ENCODE measurements around the gene AGK. TPM values are rescaled to one million over a fixed set of nuclear protein-coding genes. Genes with fewer than 3 reads are reported as not detected.
A peak's percentile ranks its signal among the peaks of the same experiment; 100 is the strongest.

The AGK gene
- total RNA-seq, 1 experiment from 2014 or later: 32.6 TPM

DNA sequence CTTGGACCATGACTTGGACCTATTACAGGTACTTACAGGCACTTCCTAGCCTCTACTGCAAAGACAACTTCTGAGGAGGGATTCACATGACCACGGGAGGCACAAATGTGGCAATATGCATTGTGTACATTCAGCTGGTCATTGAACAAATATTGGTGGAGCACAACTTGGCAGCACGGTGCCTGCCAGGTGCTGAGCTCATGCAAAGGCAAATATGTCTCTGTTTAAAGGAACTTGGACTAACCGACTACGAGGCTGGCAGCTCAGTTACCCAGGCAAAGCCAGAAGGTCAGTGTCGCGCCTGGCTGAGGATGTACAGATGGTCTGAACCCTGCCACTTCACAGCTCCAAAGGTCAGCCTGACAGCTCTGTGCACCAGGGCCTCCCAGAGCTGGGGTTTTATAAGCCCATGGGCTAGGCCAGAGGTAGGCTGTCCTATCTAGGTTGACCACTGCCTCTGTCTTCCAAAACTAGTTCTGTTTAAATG, 144.6 kb downstream of the AGK start:
- ChIA-PET CTCF (no interaction called here), POLR2A (no interaction called here)
- in situ Hi-C loops (cut with HindIII; ENCODE audit: low pct_unique_long_range_greater_than_20kb, low sequenced_read_pairs): no loop called here
- H3K4me3 ChIP-seq (ENCODE audit: low read depth in 2 of 2, low read length in 2 of 2): no peak overlapping the region
- BruUV-seq (replicated peaks): no TSS peak
- H3K36me3 ChIP-seq (ENCODE audit: control insufficient read depth, insufficient read depth, low read length): no peaks in the 10 kb centered on the region
- peak; percentile 57 for ATAC-seq
- H3K9me3 ChIP-seq (ENCODE audit: control insufficient read depth, insufficient read depth, low read depth, low read length): no peaks in the 10 kb centered on the region
- H3K27me3 ChIP-seq (ENCODE audit: control insufficient read depth, insufficient read depth, low read length): no peaks in the 10 kb centered on the region
- H3K4me1 ChIP-seq (ENCODE audit: control insufficient read depth, insufficient read depth, low read length): peaks cover 9% of the 10 kb centered on the region; the same call in 1 of the 2 replicates
- H3K27ac ChIP-seq (ENCODE audit: low read length): no peak overlapping the region
- peak; percentile 79 for DNase-seq (ENCODE audit: low read depth, low spot score)
- intact Hi-C loops (cut with micrococcal nuclease; ENCODE audit: unreplicated experiment): no loop called here
- TF ChIP-seq, protein P1, sequence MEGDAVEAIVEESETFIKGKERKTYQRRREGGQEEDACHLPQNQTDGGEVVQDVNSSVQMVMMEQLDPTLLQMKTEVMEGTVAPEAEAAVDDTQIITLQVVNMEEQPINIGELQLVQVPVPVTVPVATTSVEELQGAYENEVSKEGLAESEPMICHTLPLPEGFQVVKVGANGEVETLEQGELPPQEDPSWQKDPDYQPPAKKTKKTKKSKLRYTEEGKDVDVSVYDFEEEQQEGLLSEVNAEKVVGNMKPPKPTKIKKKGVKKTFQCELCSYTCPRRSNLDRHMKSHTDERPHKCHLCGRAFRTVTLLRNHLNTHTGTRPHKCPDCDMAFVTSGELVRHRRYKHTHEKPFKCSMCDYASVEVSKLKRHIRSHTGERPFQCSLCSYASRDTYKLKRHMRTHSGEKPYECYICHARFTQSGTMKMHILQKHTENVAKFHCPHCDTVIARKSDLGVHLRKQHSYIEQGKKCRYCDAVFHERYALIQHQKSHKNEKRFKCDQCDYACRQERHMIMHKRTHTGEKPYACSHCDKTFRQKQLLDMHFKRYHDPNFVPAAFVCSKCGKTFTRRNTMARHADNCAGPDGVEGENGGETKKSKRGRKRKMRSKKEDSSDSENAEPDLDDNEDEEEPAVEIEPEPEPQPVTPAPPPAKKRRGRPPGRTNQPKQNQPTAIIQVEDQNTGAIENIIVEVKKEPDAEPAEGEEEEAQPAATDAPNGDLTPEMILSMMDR (IDR thresholded peaks at IDR 0.05): no peak
- TF ChIP-seq TCF7L2 (IDR thresholded peaks at IDR 0.05; ENCODE audit: low read depth, low read length) (no peak), POLR2AphosphoS5 (IDR thresholded peaks at IDR 0.05; ENCODE audit: low read depth, low read length) (no peak), SIN3A (IDR thresholded peaks at IDR 0.05; ENCODE audit: borderline replicate concordance, insufficient read depth, low read depth, low read length) (no peak)
- TF ChIP-seq, protein P2, sequence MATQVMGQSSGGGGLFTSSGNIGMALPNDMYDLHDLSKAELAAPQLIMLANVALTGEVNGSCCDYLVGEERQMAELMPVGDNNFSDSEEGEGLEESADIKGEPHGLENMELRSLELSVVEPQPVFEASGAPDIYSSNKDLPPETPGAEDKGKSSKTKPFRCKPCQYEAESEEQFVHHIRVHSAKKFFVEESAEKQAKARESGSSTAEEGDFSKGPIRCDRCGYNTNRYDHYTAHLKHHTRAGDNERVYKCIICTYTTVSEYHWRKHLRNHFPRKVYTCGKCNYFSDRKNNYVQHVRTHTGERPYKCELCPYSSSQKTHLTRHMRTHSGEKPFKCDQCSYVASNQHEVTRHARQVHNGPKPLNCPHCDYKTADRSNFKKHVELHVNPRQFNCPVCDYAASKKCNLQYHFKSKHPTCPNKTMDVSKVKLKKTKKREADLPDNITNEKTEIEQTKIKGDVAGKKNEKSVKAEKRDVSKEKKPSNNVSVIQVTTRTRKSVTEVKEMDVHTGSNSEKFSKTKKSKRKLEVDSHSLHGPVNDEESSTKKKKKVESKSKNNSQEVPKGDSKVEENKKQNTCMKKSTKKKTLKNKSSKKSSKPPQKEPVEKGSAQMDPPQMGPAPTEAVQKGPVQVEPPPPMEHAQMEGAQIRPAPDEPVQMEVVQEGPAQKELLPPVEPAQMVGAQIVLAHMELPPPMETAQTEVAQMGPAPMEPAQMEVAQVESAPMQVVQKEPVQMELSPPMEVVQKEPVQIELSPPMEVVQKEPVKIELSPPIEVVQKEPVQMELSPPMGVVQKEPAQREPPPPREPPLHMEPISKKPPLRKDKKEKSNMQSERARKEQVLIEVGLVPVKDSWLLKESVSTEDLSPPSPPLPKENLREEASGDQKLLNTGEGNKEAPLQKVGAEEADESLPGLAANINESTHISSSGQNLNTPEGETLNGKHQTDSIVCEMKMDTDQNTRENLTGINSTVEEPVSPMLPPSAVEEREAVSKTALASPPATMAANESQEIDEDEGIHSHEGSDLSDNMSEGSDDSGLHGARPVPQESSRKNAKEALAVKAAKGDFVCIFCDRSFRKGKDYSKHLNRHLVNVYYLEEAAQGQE (IDR thresholded peaks at IDR 0.05; ENCODE audit: insufficient read depth in 1 of 2, low read depth in 2 of 2, low read length in 1 of 2): no peak

DNA sequence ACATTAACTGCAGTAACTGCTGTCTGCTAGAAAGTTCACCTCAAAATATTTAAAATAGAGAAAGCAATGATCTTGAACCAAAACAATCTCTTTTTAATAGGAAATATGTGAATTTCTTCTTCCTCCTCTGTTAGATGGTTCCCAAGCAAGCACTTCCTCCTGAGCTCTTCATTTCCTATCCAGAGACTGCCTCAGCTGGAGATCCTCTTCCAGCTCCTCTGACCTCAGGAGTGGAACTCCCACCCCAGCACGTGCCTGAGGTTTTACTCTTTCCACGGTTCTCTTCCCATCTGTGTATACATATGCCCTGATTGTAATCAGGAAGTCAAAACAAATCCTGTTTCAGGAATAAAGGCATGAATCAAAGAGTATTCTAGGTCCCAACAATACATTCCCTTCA, 145.1 kb downstream of the AGK start:
- in situ Hi-C loops (cut with HindIII; ENCODE audit: low pct_unique_long_range_greater_than_20kb, low sequenced_read_pairs) (no loop called here), intact Hi-C loops (cut with micrococcal nuclease; ENCODE audit: unreplicated experiment) (no loop called here)
- TF ChIP-seq SIN3A (IDR thresholded peaks at IDR 0.05; ENCODE audit: borderline replicate concordance, insufficient read depth, low read depth, low read length) (no peak), TCF7L2 (IDR thresholded peaks at IDR 0.05; ENCODE audit: low read depth, low read length) (no peak)
- no peak for DNase-seq (ENCODE audit: low read depth, low spot score)
- no peak overlapping the region for H3K4me3 ChIP-seq (ENCODE audit: low read depth in 2 of 2, low read length in 2 of 2)
- no peaks in the 10 kb centered on the region for H3K27me3 ChIP-seq (ENCODE audit: control insufficient read depth, insufficient read depth, low read length)
- peaks cover 9% of the 10 kb centered on the region; the same call in 1 of the 2 replicates for H3K4me1 ChIP-seq (ENCODE audit: control insufficient read depth, insufficient read depth, low read length)
- no peaks in the 10 kb centered on the region for H3K36me3 ChIP-seq (ENCODE audit: control insufficient read depth, insufficient read depth, low read length)
- no peaks in the 10 kb centered on the region for H3K9me3 ChIP-seq (ENCODE audit: control insufficient read depth, insufficient read depth, low read depth, low read length)
- H3K27ac ChIP-seq (ENCODE audit: low read length): no peak overlapping the region
- CTCF ChIA-PET: no interaction called here
- BruUV-seq (replicated peaks): no TSS peak
- POLR2A ChIA-PET: interaction anchor here (1.0 kb wide), 1 partner anchor 18 kb away, joined by 4 read pairs; no protein-coding TSS in a partner anchor
- ATAC-seq: no peak

DNA sequence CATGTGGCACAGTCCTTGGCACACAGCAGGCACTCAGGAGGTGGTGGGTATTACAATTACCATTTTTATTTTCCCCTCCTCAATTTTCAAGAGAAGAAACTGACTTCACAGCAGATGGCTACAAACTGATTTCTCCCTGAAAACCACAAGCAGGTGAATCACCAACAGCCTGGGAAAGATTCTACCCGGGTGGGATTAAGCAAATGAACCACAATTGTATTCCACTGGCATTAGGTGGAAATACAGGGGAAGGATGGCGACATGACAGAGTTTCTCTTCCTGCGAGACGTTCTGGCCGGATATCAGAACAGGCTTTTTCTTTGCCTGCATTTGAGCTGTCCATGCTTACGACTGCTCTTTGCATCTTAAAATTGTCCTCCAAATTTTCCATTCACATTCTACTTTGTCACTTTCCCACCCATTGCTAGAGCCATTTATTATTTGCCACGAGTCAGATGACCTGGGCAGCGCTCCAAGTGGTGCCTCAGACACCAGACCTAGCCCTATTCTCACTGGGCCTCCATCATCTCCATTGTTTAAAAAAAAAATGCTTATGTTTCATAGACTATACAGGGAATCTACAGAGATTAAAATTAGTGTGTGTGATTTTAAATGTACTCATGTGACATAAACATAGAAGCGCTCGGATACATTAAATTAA, 146.1 kb downstream of the AGK start:
- intact Hi-C loops (cut with micrococcal nuclease; ENCODE audit: unreplicated experiment): no loop called here
- no TSS peak for BruUV-seq (replicated peaks)
- no peaks in the 10 kb centered on the region for H3K27me3 ChIP-seq (ENCODE audit: control insufficient read depth, insufficient read depth, low read length)
- no peaks in the 10 kb centered on the region for H3K36me3 ChIP-seq (ENCODE audit: control insufficient read depth, insufficient read depth, low read length)
- H3K9me3 ChIP-seq (ENCODE audit: control insufficient read depth, insufficient read depth, low read depth, low read length): no peaks in the 10 kb centered on the region
- in situ Hi-C loops (cut with HindIII; ENCODE audit: low pct_unique_long_range_greater_than_20kb, low sequenced_read_pairs): no loop called here
- H3K4me1 ChIP-seq (ENCODE audit: control insufficient read depth, insufficient read depth, low read length): peaks cover 9% of the 10 kb centered on the region; the same call in 1 of the 2 replicates
- POLR2A ChIA-PET: interaction anchor here (1.0 kb wide), 1 partner anchor 19 kb away, joined by 4 read pairs; no protein-coding TSS in a partner anchor
- ATAC-seq (no peak), DNase-seq (ENCODE audit: low read depth, low spot score) (no peak)
- CTCF ChIA-PET: no interaction called here
- TF ChIP-seq, protein P2 (IDR thresholded peaks at IDR 0.05; ENCODE audit: insufficient read depth in 1 of 2, low read depth in 2 of 2, low read length in 1 of 2): no peak
- TF ChIP-seq POLR2AphosphoS5 (IDR thresholded peaks at IDR 0.05; ENCODE audit: low read depth, low read length) (no peak), TCF7L2 (IDR thresholded peaks at IDR 0.05; ENCODE audit: low read depth, low read length) (no peak), SIN3A (IDR thresholded peaks at IDR 0.05; ENCODE audit: borderline replicate concordance, insufficient read depth, low read depth, low read length) (no peak)
- TF ChIP-seq, protein P1 (IDR thresholded peaks at IDR 0.05): no peak
- no peak overlapping the region for H3K27ac ChIP-seq (ENCODE audit: low read length)
- H3K4me3 ChIP-seq (ENCODE audit: low read depth in 2 of 2, low read length in 2 of 2): no peak overlapping the region

All from Panc1 (cell line).